Stimulated activated CD4-positive, alpha-beta T cell treated with anti-CD3 and anti-CD28 coated beads, Interleukin-12 subunit alpha, Interleukin-12 subunit beta, amount 100 ng/mL, for 4 hours (primary cell): Measurements from ENCODE around the gene C19orf85.
A peak's percentile ranks its signal among the peaks of the same experiment; 100 is the strongest.

Experiments used
- DNase-seq: peaks from one replicate; pipeline ENCODE4 v3.0.0-alpha.2; 2020

The C19orf85 gene

GRCh38 chr19:55474269-55475265 lies 10.0 kb upstream of the C19orf85 start:
- DNase-seq: no peak

GRCh38 chr19:55473225-55474012 lies 8.9 kb upstream of the C19orf85 start:
- DNase-seq: no peak

- DNase-seq: no peak
Measured at GRCh38 chr19:55472463-55472862, 7.9 kb upstream of the C19orf85 start.

- DNase-seq: no peak
Measured at GRCh38 chr19:55471266-55471665, 6.7 kb upstream of the C19orf85 start.

- no peak for DNase-seq
Measured at GRCh38 chr19:55468054-55468393, 3.5 kb upstream of the C19orf85 start.

GRCh38 chr19:55467236-55468053 lies 2.9 kb upstream of the C19orf85 start:
- DNase-seq: peak; percentile 74

GRCh38 chr19:55466241-55466614 lies 1.7 kb upstream of the C19orf85 start:
- no peak for DNase-seq

GRCh38 chr19:55465460-55466240 lies 1.1 kb upstream of the C19orf85 start:
- no peak for DNase-seq

- DNase-seq: no peak
Measured at GRCh38 chr19:55464039-55464661, 401 bp downstream of the C19orf85 start.

GRCh38 chr19:55463583-55464031 lies 944 bp downstream of the C19orf85 start:
- no peak for DNase-seq

- no peak for DNase-seq
Measured at GRCh38 chr19:55462722-55463121, 1.8 kb downstream of the C19orf85 start.

- no peak for DNase-seq
Measured at GRCh38 chr19:55461974-55462626, 2.5 kb downstream of the C19orf85 start.

GRCh38 chr19:55461259-55461973 lies 3.1 kb downstream of the C19orf85 start, which contains the start of gene ISOC2:
ISOC2 (minus strand) TSS chr19:55461642; CDS start chr19:55456486, 5,156 bp downstream.
- peak; percentile 100 for DNase-seq

GRCh38 chr19:55460670-55461258 lies 3.8 kb downstream of the C19orf85 start:
- peak; percentile 50 for DNase-seq

GRCh38 chr19:55459950-55460657 lies 4.4 kb downstream of the C19orf85 start:
- DNase-seq: no peak

GRCh38 chr19:55459551-55459949 lies 5.0 kb downstream of the C19orf85 start:
- no peak for DNase-seq

- no peak for DNase-seq
Measured at GRCh38 chr19:55457683-55458457, 6.7 kb downstream of the C19orf85 start.

GRCh38 chr19:55456347-55456746 lies 8.2 kb downstream of the C19orf85 start:
- DNase-seq: no peak
